GM19043 (cell line): Measurements from ENCODE around the gene PDZD4.

Source experiments
- ATAC-seq: cut with Tn5 transposase; IDR thresholded peaks from one replicate; pipeline ENCODE4 v1.9.1; 2021; ENCODE audit warnings: low read depth; ENCODE audit not compliant: unreplicated experiment

PDZD4 gene

GRCh38 chrX:153774576-153775292 is 55.6 kb downstream of the PDZD4 start:
- ATAC-seq: no peak

- ATAC-seq: no peak
Observed at GRCh38 chrX:153773741-153774575, 56.4 kb downstream of the PDZD4 start.

DNA sequence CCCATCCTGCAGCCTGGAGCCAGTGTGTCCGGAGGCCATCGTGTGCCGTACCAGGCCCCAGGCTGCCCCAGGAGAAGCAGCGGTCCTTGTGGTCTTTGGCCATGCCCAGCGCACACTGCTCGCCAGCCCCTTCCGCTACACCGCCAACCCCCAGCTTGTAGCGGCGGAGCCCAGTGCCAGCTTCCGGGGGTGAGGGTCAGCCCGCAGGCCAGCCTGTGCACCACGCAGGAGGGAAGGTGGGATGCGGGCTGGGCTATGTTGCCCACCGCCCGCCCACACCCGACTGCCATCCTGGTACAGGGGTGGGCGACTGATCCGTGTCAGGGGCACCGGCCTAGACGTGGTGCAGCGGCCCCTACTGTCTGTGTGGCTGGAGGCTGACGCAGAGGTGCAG is 57.1 kb downstream of the PDZD4 start:
- ATAC-seq: no peak

DNA sequence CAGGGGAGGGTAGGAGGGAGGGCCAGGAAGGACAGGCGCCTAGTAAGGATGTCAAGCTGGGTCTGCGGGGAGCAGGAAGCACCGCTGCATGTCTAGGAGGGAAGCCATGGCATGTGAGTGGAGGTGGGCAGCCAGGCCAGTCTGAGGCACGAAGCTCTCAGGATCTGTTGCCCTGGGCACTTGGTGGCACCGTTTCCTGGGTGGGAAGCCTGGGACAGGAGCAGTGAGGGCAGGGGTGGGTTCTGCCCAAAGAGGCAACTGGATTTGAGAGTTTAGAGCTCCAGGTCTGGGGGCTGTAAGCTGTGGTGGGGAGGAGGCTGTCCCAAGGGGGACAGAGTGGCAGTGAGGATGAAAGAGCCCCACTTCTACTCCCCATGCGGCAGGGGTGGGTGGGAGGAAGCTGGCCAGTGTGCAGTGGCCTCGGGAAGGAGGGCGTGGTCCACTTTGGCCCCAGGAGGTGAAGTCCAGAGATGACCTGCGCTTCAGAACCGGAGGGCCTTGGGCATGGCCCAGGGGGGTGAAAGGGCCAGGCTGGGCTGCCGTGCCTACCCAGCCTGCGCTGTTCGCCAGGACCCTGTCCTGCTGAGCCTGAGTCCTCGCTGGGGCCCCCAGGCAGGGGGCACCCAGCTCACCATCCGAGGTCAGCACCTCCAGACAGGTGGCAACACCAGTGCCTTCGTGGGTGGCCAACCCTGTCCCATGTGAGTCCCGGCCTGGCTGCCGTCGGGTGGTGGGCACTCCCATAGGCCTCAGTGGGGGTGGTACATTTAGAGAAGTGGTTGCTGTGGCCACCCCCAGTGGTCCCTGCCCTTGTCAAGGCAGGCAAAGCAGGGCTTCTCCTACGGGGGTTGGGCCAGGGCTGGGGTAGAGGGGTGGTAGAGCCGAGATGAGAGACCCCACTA is 57.8 kb downstream of the PDZD4 start:
- no peak for ATAC-seq

DNA sequence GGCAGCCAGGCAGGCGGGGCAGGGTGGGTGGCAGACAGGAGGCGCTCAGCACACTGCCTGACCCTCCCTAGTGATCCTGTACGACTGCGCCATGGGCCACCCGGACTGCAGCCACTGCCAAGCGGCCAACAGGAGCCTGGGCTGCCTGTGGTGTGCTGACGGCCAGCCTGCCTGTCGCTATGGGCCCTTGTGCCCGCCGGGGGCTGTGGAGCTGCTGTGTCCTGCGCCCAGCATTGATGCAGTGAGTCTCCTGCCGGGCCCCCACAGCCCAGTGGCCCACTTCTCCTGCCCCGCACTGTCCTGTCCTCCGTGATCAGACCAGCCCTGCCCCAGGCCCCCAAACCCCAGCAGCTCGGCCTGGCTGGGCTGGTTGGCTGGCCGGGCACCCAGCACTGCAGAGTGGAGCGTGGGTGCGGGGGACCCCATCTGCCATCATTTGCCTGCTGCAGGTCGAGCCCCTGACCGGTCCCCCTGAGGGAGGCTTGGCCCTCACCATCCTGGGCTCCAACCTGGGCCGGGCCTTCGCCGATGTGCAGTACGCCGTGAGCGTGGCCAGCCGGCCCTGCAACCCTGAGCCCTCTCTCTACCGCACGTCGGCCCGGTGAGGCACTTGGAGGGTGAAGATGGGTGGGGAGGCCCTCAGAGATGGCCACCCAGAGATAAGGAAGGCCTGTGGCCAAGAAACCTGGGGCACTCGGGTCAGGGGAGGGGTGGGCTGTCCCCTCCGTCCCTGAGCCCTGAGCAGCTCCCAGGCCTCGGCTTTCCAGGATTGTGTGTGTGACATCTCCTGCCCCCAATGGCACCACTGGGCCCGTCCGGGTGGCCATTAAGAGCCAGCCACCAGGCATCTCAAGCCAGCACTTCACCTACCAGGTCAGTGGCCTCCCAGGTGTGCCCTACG is 58.7 kb downstream of the PDZD4 start:
- no peak for ATAC-seq

- no peak for ATAC-seq
Observed at GRCh38 chrX:153770601-153771414, 59.5 kb downstream of the PDZD4 start.

- ATAC-seq: no peak
Observed at GRCh38 chrX:153769865-153770600, 60.3 kb downstream of the PDZD4 start.

DNA sequence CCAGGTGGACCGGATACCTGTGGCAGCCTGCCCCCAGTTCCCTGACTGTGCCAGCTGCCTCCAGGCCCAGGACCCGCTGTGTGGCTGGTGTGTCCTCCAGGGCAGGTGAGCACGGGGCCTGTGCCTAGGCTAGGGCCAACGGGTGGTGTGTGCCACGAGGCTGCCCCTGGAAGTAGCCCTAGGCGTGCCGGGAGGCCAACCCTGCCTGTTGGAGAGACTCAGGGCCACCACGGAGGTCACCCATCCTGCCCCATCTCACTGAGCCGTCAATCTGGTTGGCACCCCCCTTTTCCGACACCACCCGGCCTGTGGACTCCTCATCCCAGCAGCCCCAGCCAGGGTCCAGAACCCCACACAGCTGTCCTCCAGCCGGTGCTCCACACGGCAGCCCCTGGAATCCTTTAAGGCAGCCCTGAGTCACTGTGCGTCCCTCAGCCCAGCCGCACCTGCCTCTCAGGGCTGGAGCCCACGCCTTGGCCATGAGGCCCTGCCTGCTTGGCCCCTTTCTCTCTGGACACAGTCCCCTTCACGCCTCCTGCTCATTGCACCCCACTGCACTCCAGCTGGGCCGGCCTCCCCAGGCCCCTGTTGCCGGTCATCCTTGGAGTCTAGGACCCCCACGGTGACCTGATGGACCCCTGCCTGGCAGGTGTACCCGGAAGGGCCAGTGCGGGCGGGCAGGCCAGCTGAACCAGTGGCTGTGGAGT is 61.0 kb downstream of the PDZD4 start:
- no peak for ATAC-seq

DNA sequence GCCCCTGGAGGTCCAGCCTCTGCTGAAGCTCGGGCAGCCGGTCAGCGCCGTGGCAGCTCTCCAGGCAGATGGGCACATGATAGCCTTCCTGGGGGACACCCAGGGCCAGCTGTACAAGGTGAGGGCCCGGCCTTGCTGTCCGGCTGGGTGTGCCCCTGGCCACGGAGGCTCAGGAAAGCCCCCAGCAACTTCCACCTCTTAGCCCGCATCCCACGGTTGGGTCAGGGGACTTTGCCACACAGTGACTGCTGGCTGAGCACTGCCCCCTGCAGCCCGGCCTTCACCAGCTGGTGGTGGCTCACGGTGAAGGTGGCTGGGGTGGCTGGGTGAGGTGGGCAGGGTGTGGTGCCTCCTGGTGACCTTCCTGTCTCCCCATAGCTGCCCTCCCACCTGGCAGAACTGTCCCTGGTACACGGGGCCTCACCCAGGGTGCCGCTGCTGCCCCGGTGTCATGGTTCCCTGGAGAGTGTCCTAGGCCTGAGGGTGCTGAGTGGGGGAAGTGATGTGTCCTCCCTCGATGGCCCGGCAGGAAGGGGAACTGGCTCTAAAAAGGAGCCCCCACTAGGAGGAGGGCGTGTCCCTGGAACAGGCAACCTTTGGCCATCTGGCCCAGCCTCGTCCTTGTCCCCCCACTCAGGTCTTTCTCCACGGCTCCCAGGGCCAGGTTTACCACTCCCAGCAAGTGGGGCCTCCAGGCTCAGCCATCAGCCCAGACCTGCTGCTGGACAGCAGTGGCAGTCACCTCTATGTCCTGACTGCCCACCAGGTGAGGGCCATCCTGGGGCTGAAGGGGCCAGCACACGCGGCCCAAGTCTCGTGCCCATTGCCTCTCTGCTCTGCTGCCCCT is 61.8 kb downstream of the PDZD4 start:
- no peak for ATAC-seq

- no peak for ATAC-seq
Observed at GRCh38 chrX:153767674-153768055, 62.7 kb downstream of the PDZD4 start.

GRCh38 chrX:153766871-153767673 is 63.3 kb downstream of the PDZD4 start:
- ATAC-seq: no peak

- ATAC-seq: no peak
Observed at GRCh38 chrX:153766098-153766817, 64.1 kb downstream of the PDZD4 start.

DNA sequence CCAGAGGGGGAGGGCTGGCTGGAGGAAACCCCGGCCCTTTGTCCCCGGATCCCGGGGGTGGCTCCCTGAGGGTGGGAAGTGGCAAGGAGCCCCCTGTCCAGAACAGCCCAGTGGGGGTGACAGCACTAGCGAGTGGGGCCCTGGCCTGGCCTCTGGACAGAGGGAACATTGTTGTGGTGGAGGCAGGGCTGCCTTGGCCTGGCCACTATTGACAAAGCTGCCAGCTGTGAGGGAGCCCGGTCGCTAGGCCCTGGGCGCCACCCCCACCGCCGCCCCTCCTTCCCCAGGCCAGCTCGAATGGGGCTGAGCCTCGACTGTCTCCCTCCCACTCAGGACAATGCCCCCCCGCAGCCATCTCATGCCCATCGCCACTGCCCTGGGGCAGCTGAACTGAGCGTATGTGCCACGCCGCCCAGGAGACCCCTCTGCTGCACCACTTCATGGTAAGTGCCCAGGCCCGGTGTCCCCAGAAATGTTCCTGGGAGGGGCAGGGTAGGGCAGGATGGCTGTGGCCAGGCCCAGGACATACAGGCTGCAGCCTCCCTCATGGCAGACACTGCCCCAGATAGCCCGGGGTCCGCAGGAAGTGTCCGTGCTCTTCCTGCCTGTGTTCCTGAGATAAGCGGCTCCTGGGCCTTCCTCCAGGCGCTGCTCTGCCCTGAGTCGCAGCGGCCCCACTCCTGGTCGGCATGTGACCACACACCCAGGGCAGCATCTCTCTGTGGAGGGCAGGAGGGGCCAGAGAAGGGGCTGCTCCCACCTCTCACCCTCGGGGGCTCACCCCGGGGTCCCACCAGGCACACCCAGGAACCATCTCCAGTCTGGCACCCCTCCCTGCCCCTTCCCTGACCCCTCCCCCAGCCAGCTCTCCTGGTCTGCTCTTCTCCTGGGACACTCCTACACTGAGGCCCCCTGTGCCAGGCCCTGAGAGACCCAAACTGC is 64.9 kb downstream of the PDZD4 start:
- ATAC-seq: no peak

- ATAC-seq: no peak
Observed at GRCh38 chrX:153764786-153765137, 65.6 kb downstream of the PDZD4 start.
